Effector memory CD8-positive, alpha-beta T cell (primary cell): ENCODE data around the gene KCND3.

Source experiments
- ATAC-seq: fragments of 150-1000 bp; cut with Tn5 transposase; replicated peaks from 2 replicates; pipeline ENCODE4 v1.10.0; 2021; ENCODE audit warnings: mild to moderate bottlenecking, moderate library complexity
- DNase-seq, 3 experiments: peaks; one replicate each; pipeline ENCODE4 v3.0.0; 2021
- H3K27ac Mint-ChIP-seq, 2 donors: one replicate each; pipeline ENCODE4 v1.8.0; 2022; ENCODE audit warnings: mild to moderate bottlenecking in 2 of 2, mixed read lengths in 2 of 2, moderate library complexity in 2 of 2
- H3K27me3 Mint-ChIP-seq, 2 donors: one replicate each; pipeline ENCODE4 v1.8.0; 2022; ENCODE audit warnings: mixed read lengths in 2 of 2
- H3K36me3 Mint-ChIP-seq: one replicate; pipeline ENCODE4 v1.8.0; 2022; ENCODE audit warnings: mild to moderate bottlenecking, moderate library complexity, mixed read lengths; ENCODE audit not compliant: insufficient read depth
- H3K4me1 Mint-ChIP-seq, 2 donors: one replicate each; pipeline ENCODE4 v1.8.0; 2022; ENCODE audit warnings: low read depth in 2 of 2, mixed read lengths in 2 of 2
- H3K4me3 Mint-ChIP-seq, 2 donors: one replicate each; pipeline ENCODE4 v1.8.0; 2022; ENCODE audit warnings: mild to moderate bottlenecking in 2 of 2, mixed read lengths in 2 of 2, moderate library complexity in 2 of 2
- H3K9me3 Mint-ChIP-seq, 2 donors: one replicate each; pipeline ENCODE4 v1.8.0; 2022; ENCODE audit warnings: mixed read lengths in 2 of 2

KCND3 gene

DNA sequence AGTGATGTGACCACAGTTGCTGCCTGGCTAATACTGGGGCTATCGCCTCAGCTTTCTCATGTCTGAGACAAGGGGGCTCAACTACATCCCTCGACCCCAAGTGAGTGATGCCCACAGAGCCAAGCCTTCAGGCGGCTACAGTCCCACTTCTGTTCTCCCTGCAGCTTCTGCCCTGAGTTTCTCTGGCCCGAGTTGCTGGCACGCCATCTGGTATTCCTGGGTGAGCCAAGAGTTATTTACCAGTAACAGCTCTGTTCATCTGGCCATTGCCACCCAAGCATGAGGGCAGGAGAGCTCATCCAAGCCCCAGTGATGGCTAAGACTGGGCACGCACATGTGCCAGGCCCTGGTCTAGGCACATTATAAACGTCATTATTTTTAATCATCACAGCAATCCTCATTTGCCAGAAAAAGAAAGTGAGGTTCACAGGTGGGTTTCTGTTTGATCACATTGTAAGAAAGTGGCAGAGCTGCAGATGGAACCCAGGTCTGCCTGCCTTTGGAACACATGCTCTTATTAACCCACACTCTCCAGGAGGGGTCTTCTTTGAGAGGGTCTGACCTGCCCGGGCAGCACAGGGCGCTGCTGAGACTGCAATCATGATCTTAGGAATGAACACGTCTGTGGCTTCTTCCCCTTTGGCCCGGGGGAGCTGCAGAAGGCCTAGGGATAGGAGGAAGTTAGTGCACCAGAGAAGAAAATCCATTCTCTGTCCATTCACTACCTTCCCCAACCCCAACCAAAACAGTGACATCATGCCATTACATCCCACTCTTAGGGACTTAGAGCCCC is 27.5 kb downstream of the KCND3 start:
- H3K9me3 Mint-ChIP-seq: no peaks in the 10 kb centered on the region
- no peak overlapping the region for H3K27ac Mint-ChIP-seq
- ATAC-seq: no peak
- H3K36me3 Mint-ChIP-seq: peaks cover 2% of the 10 kb centered on the region
- no peak for DNase-seq
- no peaks in the 10 kb centered on the region for H3K4me1 Mint-ChIP-seq
- H3K27me3 Mint-ChIP-seq: peaks cover 71 to 94% of the 10 kb centered on the region in 2 donors
- H3K4me3 Mint-ChIP-seq: no peak overlapping the region

- Mint-ChIP-seq H3K4me3 (no peak overlapping the region), H3K27me3 (peaks cover 68 to 98% of the 10 kb centered on the region in 2 donors), H3K36me3 (peaks cover 2% of the 10 kb centered on the region), H3K27ac (no peak overlapping the region), H3K4me1 (no peaks in the 10 kb centered on the region), H3K9me3 (no peaks in the 10 kb centered on the region)
- DNase-seq: no peak
- ATAC-seq: no peak
These were observed 28.5 kb downstream of the KCND3 start for GRCh38 chr1:111961016-111961415.

DNA sequence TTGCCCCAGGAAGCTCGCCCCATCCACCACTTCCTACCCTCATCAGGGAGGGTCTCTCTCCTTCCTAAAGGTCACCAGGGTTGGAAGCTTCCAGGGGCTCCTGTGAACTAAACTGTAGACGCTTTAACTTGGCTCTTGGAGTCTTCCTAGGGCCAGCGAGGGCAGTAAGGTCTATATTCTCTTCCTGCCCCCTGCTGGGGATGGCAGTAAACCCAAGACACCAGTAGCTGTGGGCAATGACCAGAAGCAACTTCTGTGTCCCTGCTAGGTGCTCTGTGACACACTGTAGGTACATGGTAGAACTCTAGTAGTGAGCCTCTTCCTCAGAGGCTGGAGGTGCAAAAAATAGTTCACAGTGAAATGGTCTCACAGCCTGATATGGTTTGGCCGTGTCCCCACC is 30.0 kb downstream of the KCND3 start:
- H3K4me1 Mint-ChIP-seq: no peaks in the 10 kb centered on the region
- H3K4me3 Mint-ChIP-seq: no peak overlapping the region
- H3K27ac Mint-ChIP-seq: no peak overlapping the region
- ATAC-seq: no peak
- peaks cover 2% of the 10 kb centered on the region for H3K36me3 Mint-ChIP-seq
- no peak for DNase-seq
- H3K9me3 Mint-ChIP-seq: no peaks in the 10 kb centered on the region
- H3K27me3 Mint-ChIP-seq: peaks cover 65 to 99% of the 10 kb centered on the region in 2 donors

DNA sequence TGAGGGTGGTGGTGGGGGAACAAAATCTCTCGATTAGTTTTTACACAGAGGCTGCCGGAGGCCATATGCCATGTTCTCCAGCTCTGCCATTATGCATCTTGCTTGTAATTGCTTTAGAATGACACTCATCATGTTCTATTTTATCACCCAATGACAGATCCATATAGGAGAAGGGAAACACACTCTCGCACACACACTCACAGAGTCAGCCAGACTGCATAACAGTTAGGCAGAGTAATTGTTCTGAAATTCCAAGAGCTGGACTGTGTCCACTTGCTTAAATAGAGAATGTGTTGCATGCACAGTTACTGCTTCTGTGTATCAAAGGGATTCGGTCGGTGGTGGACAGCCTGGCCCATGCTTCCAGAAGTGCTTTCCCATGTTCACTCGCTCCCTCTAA is 30.6 kb downstream of the KCND3 start:
- no peak overlapping the region for H3K27ac Mint-ChIP-seq
- H3K27me3 Mint-ChIP-seq: peaks cover 67 to 99% of the 10 kb centered on the region in 2 donors

GRCh38 chr1:111958075-111958474 is 31.4 kb downstream of the KCND3 start:
- no peak for DNase-seq
- no peak overlapping the region for H3K4me3 Mint-ChIP-seq

More for the DNA sequence above, 30.6 kb downstream of the KCND3 start:
- Mint-ChIP-seq H3K9me3 (no peaks in the 10 kb centered on the region), H3K36me3 (peaks cover 2% of the 10 kb centered on the region), H3K4me1 (no peaks in the 10 kb centered on the region), H3K4me3 (no peak overlapping the region)
- ATAC-seq (no peak), DNase-seq (no peak)

DNA sequence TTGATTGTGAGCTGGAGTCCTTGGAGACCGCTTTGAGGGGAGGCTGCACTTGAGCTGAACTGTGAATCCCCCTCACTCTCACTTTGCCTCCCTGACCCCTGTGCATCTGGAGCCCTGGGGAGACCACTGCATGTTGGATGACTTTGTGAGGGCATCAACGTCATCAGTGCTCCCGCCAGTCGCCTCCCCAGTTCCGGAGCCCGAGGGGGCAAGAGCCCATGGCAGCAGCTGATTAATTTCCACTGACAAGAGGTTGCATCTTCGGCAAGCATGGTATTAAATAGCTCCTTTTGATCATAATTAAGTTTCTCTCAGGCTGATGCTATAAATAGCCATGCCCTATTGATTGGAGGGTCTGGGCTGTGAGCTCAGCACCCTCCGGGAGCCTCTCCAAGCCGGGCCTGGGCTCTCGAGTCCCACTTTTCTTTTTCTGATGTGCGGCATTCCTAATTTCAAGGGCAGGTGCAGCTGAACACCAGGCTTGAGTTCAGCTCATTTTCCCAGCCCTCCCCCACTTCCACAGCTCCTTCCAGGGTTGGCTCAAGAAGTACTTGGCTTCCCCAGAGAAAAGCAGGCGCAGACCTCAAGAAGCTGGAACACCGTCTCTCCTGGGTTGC is 33.2 kb downstream of the KCND3 start:
- Mint-ChIP-seq H3K4me3 (no peak overlapping the region), H3K9me3 (no peaks in the 10 kb centered on the region), H3K27me3 (peaks cover 64 to 99% of the 10 kb centered on the region in 2 donors), H3K4me1 (no peaks in the 10 kb centered on the region), H3K27ac (no peak overlapping the region), H3K36me3 (peaks cover 2% of the 10 kb centered on the region)
- ATAC-seq (no peak), DNase-seq (no peak)

More at GRCh38 chr1:111958075-111958474, 31.4 kb downstream of the KCND3 start:
- Mint-ChIP-seq H3K27ac (no peak overlapping the region), H3K9me3 (no peaks in the 10 kb centered on the region), H3K36me3 (peaks cover 2% of the 10 kb centered on the region), H3K27me3 (peaks cover 65 to 99% of the 10 kb centered on the region in 2 donors), H3K4me1 (no peaks in the 10 kb centered on the region)
- ATAC-seq: no peak

- no peak overlapping the region for H3K27ac Mint-ChIP-seq
- H3K36me3 Mint-ChIP-seq: peaks cover 2% of the 10 kb centered on the region
- H3K4me1 Mint-ChIP-seq: no peaks in the 10 kb centered on the region
- no peaks in the 10 kb centered on the region for H3K9me3 Mint-ChIP-seq
- ATAC-seq (no peak), DNase-seq (no peak)
- H3K27me3 Mint-ChIP-seq: peaks cover 60 to 99% of the 10 kb centered on the region in 2 donors
- H3K4me3 Mint-ChIP-seq: no peak overlapping the region
These were observed 33.7 kb downstream of the KCND3 start for GRCh38 chr1:111955755-111956154.

DNA sequence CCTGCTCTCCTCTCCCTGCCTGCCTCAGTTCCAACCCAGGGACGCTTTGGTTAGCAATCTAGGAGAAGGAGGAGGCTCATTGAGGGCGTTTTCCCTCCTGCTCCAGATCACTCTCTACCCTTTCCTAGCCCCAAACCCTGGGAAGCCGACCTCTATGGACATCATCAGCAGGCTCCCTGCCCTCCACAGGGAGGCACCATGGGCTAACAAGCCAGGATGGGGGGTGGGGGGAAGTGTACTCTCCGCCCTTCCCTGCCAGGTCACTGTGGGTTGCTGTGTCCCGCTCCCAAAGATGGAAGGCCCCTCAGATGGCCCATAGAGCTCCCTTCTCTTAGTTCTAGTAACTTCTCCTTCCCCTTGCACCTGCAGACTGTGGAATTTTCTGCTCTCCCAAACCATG is 35.7 kb downstream of the KCND3 start:
- DNase-seq: no peak
- Mint-ChIP-seq H3K4me1 (no peaks in the 10 kb centered on the region), H3K36me3 (peaks cover 2% of the 10 kb centered on the region), H3K27ac (no peak overlapping the region), H3K4me3 (no peak overlapping the region), H3K9me3 (no peaks in the 10 kb centered on the region), H3K27me3 (peaks cover 59 to 99% of the 10 kb centered on the region in 2 donors)
- ATAC-seq: no peak

GRCh38 chr1:111952125-111952657 is 37.3 kb downstream of the KCND3 start:
- no peak for ATAC-seq
- no peak for DNase-seq
- H3K9me3 Mint-ChIP-seq: no peaks in the 10 kb centered on the region

GRCh38 chr1:111948209-111949171 is 41.0 kb downstream of the KCND3 start:
- no peaks in the 10 kb centered on the region for H3K9me3 Mint-ChIP-seq
- peaks cover 0 to 3% of the 10 kb centered on the region in 2 donors for H3K4me1 Mint-ChIP-seq
- no peak overlapping the region for H3K27ac Mint-ChIP-seq
- peaks cover 50 to 78% of the 10 kb centered on the region in 2 donors for H3K27me3 Mint-ChIP-seq
- ATAC-seq: no peak
- no peaks in the 10 kb centered on the region for H3K36me3 Mint-ChIP-seq
- no peak for DNase-seq
- no peak overlapping the region for H3K4me3 Mint-ChIP-seq

More at GRCh38 chr1:111952125-111952657, 37.3 kb downstream of the KCND3 start:
- no peak overlapping the region for H3K4me3 Mint-ChIP-seq
- peaks cover 2% of the 10 kb centered on the region for H3K36me3 Mint-ChIP-seq
- peaks cover 59 to 96% of the 10 kb centered on the region in 2 donors for H3K27me3 Mint-ChIP-seq
- H3K27ac Mint-ChIP-seq: no peak overlapping the region
- peaks cover 0 to 3% of the 10 kb centered on the region in 2 donors for H3K4me1 Mint-ChIP-seq

GRCh38 chr1:111943846-111944749 is 45.4 kb downstream of the KCND3 start:
- DNase-seq: no peak
- Mint-ChIP-seq H3K9me3 (peaks cover 0 to 1% of the 10 kb centered on the region in 2 donors), H3K4me1 (peaks cover 0 to 3% of the 10 kb centered on the region in 2 donors), H3K27me3 (peaks cover 48 to 69% of the 10 kb centered on the region in 2 donors), H3K4me3 (no peak overlapping the region), H3K36me3 (no peaks in the 10 kb centered on the region), H3K27ac (no peak overlapping the region)
- ATAC-seq: no peak

GRCh38 chr1:111943066-111943465 is 46.4 kb downstream of the KCND3 start:
- no peak for DNase-seq
- ATAC-seq: no peak
- Mint-ChIP-seq H3K9me3 (peaks cover 0 to 1% of the 10 kb centered on the region in 2 donors), H3K27me3 (peaks cover 40 to 62% of the 10 kb centered on the region in 2 donors), H3K4me3 (no peak overlapping the region), H3K27ac (no peak overlapping the region), H3K4me1 (no peaks in the 10 kb centered on the region), H3K36me3 (no peaks in the 10 kb centered on the region)
